ENCODE data around the gene THRAP3.

GRCh38 chr1:36203027-36203553 is 21.2 kb upstream of the THRAP3 start:
- TF ChIP-seq CTCF (conservative IDR thresholded peaks at IDR 0.05; ENCODE audit: low read depth, low read length) (no peak), EZH2 (IDR thresholded peaks at IDR 0.05; ENCODE audit: low read length, unreplicated experiment) (no peak)

Data from PC-3 (cell line).